CD4-positive, alpha-beta T cell (primary cell): Measurements from ENCODE around the gene RAB1B. TPM values are rescaled to one million over a fixed set of nuclear protein-coding genes. Genes with fewer than 3 reads are reported as not detected.

Experiments
- ATAC-seq: fragments of 200-7000 bp; cut with Tn5 transposase; one replicate; pipeline ENCODE4 v1.10.0; 2022; ENCODE audit warnings: mild to moderate bottlenecking; ENCODE audit not compliant: poor library complexity
- CTCF ChIA-PET: fragments of 350-600 bp; sonication (Branson Sonifier 250); formaldehyde crosslinking; loops from one replicate; lab custom pipeline; 2021; ENCODE audit warnings: antibody characterized with exemption, inconsistent platforms; lab: Charles Lee
- POLR2A ChIA-PET: fragments of 350-600 bp; sonication (Branson Sonifier 250); formaldehyde crosslinking; loops from one replicate; lab custom pipeline; 2021; ENCODE audit warnings: antibody characterized with exemption, inconsistent platforms; lab: Charles Lee
- DNase-seq, 14 experiments: peaks; one replicate each; pipeline ENCODE4 v3.0.0-alpha.2; 2013 to 2020; ENCODE audit warnings: mixed read lengths in 2 of 14
- H3K27ac ChIP-seq, 2 donors: one replicate each; pipeline versions ENCODE4 v1.5.1 to v1.7.0; 2013; ENCODE audit warnings: low read length in 2 of 2, low read depth in 1 of 2, mild to moderate bottlenecking in 1 of 2
- H3K27me3 ChIP-seq, 2 experiments: 1 replicate in 1 of 2; 2 replicates in 1 of 2; pipeline versions ENCODE4 v1.6.1 to v1.7.0; 2013; ENCODE audit warnings: low read length in 2 of 2, control low read depth in 1 of 2, mild to moderate bottlenecking in 1 of 2, moderate library complexity in 1 of 2; ENCODE audit not compliant: insufficient read depth in 2 of 2, control insufficient read depth in 1 of 2
- H3K36me3 ChIP-seq: one replicate; pipeline ENCODE4 v1.6.1; 2013; ENCODE audit warnings: low read length, control low read depth; ENCODE audit not compliant: insufficient read depth
- H3K4me1 ChIP-seq: one replicate; pipeline ENCODE4 v1.6.1; 2013; ENCODE audit warnings: low read length, control low read depth; ENCODE audit not compliant: insufficient read depth
- H3K4me3 ChIP-seq: one replicate; pipeline ENCODE4 v1.5.1; 2013; ENCODE audit warnings: mild to moderate bottlenecking, low read length, moderate library complexity
- H3K9me3 ChIP-seq, 2 experiments: 1 replicate in 1 of 2; 2 replicates in 1 of 2; pipeline versions ENCODE4 v1.6.1 to v1.7.0; 2013; ENCODE audit warnings: low read length in 2 of 2, mild to moderate bottlenecking in 2 of 2, control low read depth in 1 of 2, moderate library complexity in 1 of 2; ENCODE audit not compliant: control insufficient read depth in 1 of 2, insufficient read depth in 1 of 2
- H3K27ac Mint-ChIP-seq: one replicate; pipeline ENCODE4 v1.8.0; 2020; ENCODE audit warnings: mixed read lengths
- H3K27me3 Mint-ChIP-seq: one replicate; pipeline ENCODE4 v1.8.0; 2021; ENCODE audit warnings: mixed read lengths
- H3K36me3 Mint-ChIP-seq: one replicate; pipeline ENCODE4 v1.8.0; 2021; ENCODE audit warnings: low read depth, mixed read lengths
- H3K4me1 Mint-ChIP-seq: one replicate; pipeline ENCODE4 v1.8.0; 2021; ENCODE audit warnings: low read depth, mixed read lengths
- H3K4me3 Mint-ChIP-seq: one replicate; pipeline ENCODE4 v1.8.0; 2020; ENCODE audit warnings: mild to moderate bottlenecking, mixed read lengths
- H3K9me3 Mint-ChIP-seq: one replicate; pipeline ENCODE4 v1.8.0; 2020; ENCODE audit warnings: mixed read lengths
- CTCF ChIP-seq: fragments of 200-600 bp; IDR thresholded peaks from one replicate; pipeline ENCODE4 v1.8.0; 2022; ENCODE audit warnings: antibody characterized with exemption, mild to moderate bottlenecking
- intact Hi-C, 2 experiments: fragments of 100-400 bp; cut with DNase I in 1 of 2; cut with micrococcal nuclease in 1 of 2; formaldehyde crosslinking; loops; one replicate each; pipeline versions ENCODE4 v1.15.1 to v1.9.0; 2023 to 2025; cut with DNase I, micrococcal nuclease
- total RNA-seq, 174 experiments: library from RNA in 2 of 174; stranded (reverse) in 2 of 174; gene quantifications; one replicate each; pipeline ENCODE4 v1.2.3 and lab custom pipeline; 2021 to 2026

Gene RAB1B
- total RNA-seq, 2 experiments from 2014 or later, result 27.4 to 29.4 TPM

DNA sequence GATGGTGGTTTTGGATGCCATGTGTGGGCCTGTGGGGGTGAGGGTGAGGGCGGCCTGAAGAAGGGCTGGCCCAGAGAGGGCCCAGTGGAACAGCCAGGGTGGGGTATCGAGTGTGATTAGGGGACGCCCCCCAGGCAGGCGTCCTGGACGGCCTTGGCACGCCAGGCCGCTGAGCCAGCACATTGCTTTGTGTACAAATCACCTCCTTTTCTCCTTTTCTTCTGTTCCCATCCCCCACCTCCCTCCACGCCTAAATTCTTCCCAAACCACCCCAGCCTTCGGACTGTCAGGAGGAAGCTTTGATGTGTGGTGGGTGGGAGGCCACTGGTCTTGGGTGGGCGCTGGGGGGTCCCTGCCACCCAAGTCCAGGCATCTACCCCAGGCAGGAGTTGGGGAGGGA is 56.2 kb downstream of the RAB1B start:
- POLR2A ChIA-PET, result interaction anchor here (0.7 to 3.0 kb wide), 2 partner anchors 12 to 13 kb away, joined by 3 to 39 read pairs; no protein-coding TSS in a partner anchor
- Mint-ChIP-seq H3K4me1 (peaks cover 60% of the 10 kb centered on the region), H3K27ac (no peak overlapping the region)

GRCh38 chr11:66325263-66325671 is 56.8 kb downstream of the RAB1B start:
- DNase-seq (no peak), ATAC-seq (no peak)
- H3K4me1 Mint-ChIP-seq, result peaks cover 54% of the 10 kb centered on the region
- no peaks in the 10 kb centered on the region for H3K27me3 Mint-ChIP-seq
- H3K36me3 Mint-ChIP-seq, result no peaks in the 10 kb centered on the region
- H3K4me1 ChIP-seq, result peaks cover 46% of the 10 kb centered on the region
- H3K36me3 ChIP-seq, result no peaks in the 10 kb centered on the region
- ChIA-PET CTCF (interaction anchor here (0.8 kb wide), 1 partner anchor 13 kb away, joined by 3 read pairs; no protein-coding TSS in a partner anchor), POLR2A (interaction anchor here (3.0 kb wide), 1 partner anchor 13 kb away, joined by 39 read pairs; no protein-coding TSS in a partner anchor)
- intact Hi-C loops, result loop anchor here in 1 of 2 experiments (5.0 kb wide), 1 partner anchor 62 kb away; no protein-coding TSS in a partner anchor
- H3K27ac ChIP-seq, result no peak overlapping the region
- H3K9me3 Mint-ChIP-seq, result no peaks in the 10 kb centered on the region
- no peak overlapping the region for H3K4me3 ChIP-seq
- H3K27ac Mint-ChIP-seq, result peak overlapping the region; percentile 76
- H3K9me3 ChIP-seq, result no peaks in the 10 kb centered on the region
- H3K27me3 ChIP-seq, result no peaks in the 10 kb centered on the region
- H3K4me3 Mint-ChIP-seq, result no peak overlapping the region
- TF ChIP-seq CTCF, result no peak

More for the DNA sequence above, 56.2 kb downstream of the RAB1B start:
- no peak overlapping the region for H3K4me3 ChIP-seq
- H3K27ac ChIP-seq, result no peak overlapping the region
- H3K36me3 ChIP-seq, result no peaks in the 10 kb centered on the region
- CTCF ChIA-PET, result no interaction called here
- Mint-ChIP-seq H3K4me3 (no peak overlapping the region), H3K36me3 (no peaks in the 10 kb centered on the region), H3K9me3 (no peaks in the 10 kb centered on the region), H3K27me3 (no peaks in the 10 kb centered on the region)
- H3K4me1 ChIP-seq, result peaks cover 46% of the 10 kb centered on the region
- intact Hi-C loops, result loop anchor here in 1 of 2 experiments (5.0 kb wide), 1 partner anchor 63 kb away; no protein-coding TSS in a partner anchor
- TF ChIP-seq CTCF, result no peak
- ATAC-seq (no peak), DNase-seq (no peak)
- no peaks in the 10 kb centered on the region for H3K9me3 ChIP-seq
- no peaks in the 10 kb centered on the region for H3K27me3 ChIP-seq

DNA sequence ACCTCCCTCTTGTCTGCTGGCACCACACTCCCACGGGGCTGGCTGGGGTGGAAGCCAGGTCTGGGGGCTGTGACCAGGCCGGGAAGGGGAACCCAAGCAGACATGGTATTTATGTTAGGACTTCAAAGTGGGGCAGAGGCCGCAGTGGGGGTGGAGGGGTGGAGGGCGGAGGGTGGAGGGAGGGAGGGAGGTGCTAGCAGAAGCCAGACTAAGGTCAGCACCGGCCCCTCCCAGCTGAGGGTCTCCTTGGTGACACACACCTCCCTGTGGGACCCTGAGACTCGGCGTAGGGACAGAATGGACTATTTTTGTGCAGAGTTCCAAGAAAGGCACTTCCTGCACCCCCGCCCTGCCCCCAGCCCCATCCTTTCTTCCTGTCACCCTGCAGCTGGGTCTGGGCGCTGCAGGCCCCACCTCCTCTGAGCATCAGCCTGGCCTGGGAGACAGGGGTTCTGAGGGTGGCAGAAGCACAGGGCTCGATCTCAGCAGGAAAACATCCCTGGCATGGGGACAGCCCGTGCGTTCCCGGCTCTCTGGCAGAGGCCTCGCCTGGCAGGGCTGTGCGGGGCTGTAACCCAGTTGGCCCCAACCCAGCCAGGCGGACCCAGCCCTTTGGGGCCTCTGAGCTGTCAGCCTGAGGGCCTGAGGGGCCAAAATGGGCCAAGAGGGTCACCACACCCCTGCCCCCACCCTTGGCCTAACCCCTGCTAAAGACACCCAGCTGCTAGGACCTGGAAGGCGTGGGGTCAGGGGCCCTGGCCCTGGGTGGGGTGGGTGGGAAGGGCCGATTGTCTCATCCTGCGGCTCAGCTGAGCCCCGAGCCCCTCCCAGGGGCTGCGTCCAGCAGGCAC is 58.0 kb downstream of the RAB1B start:
- Mint-ChIP-seq H3K4me3 (peak overlapping the region; percentile 20), H3K36me3 (no peaks in the 10 kb centered on the region), H3K9me3 (no peaks in the 10 kb centered on the region), H3K27ac (peak overlapping the region; percentile 76), H3K4me1 (peaks cover 54% of the 10 kb centered on the region), H3K27me3 (no peaks in the 10 kb centered on the region)
- peak in 9 of 14 experiments; percentile 30 to 72 (median 52) for DNase-seq
- no peaks in the 10 kb centered on the region for H3K9me3 ChIP-seq
- H3K27ac ChIP-seq, result peak overlapping the region; percentile 13 to 65
- peaks cover 46% of the 10 kb centered on the region for H3K4me1 ChIP-seq
- no peaks in the 10 kb centered on the region for H3K36me3 ChIP-seq
- intact Hi-C loops, result loop anchor here in 1 of 2 experiments (5.0 kb wide), 1 partner anchor 61 kb away; no protein-coding TSS in a partner anchor
- no peak for TF ChIP-seq CTCF
- peak; percentile 72 for ATAC-seq
- no peak overlapping the region for H3K4me3 ChIP-seq
- H3K27me3 ChIP-seq, result no peaks in the 10 kb centered on the region
- CTCF ChIA-PET, result interaction anchor here (1.0 to 1.4 kb wide), 2 partner anchors 15 to 37 kb away, joined by 3 read pairs; partner anchors contain the start of gene YIF1A
- POLR2A ChIA-PET, result interaction anchor here (0.8 to 3.0 kb wide), 3 partner anchors 9 to 60 kb away, joined by 3 to 39 read pairs (median 12); partner anchors contain the start of gene CD248

Other genes with a start within 250 kb of the RAB1B start
- gene CATSPER1, start 242.2 kb upstream of the RAB1B start, total RNA-seq, result not detected
- not detected for gene GAL3ST3, start 219.5 kb upstream of the RAB1B start, total RNA-seq
- 100 to 1,000 TPM; 182 to 196 TPM for gene SF3B2, start 216.3 kb upstream of the RAB1B start, total RNA-seq
- gene PACS1, start 198.4 kb upstream of the RAB1B start, total RNA-seq, result 100 to 1,000 TPM; 179 to 183 TPM
- 10 to 100 TPM; 28.6 to 30.0 TPM for gene KLC2, start 10.9 kb upstream of the RAB1B start, total RNA-seq
- 1 to 10 TPM; 4.1 to 6.2 TPM for gene CNIH2, start 9.5 kb downstream of the RAB1B start, total RNA-seq
- 10 to 100 TPM; 17.4 to 21.1 TPM for gene YIF1A, start 20.5 kb downstream of the RAB1B start, total RNA-seq
- gene TMEM151A, start 23.3 kb downstream of the RAB1B start, total RNA-seq, result under 1 TPM; 0.11 to 0.14 TPM
- 1 to 10 TPM; 3.3 to 3.4 TPM for gene CD248, start 48.4 kb downstream of the RAB1B start, total RNA-seq
- gene RIN1, start 67.8 kb downstream of the RAB1B start, total RNA-seq, result 1 to 10 TPM; 1.2 to 1.6 TPM
- gene BRMS1, start 76.5 kb downstream of the RAB1B start, total RNA-seq, result 10 to 100 TPM; 52.7 to 58.4 TPM
- gene B4GAT1, start 79.0 kb downstream of the RAB1B start, total RNA-seq, result 1 to 10 TPM; 1.9 to 2.0 TPM
- 1 to 10 TPM; 9.7 TPM for gene SLC29A2, start 103.1 kb downstream of the RAB1B start, total RNA-seq
- not detected for gene NPAS4, start 152.4 kb downstream of the RAB1B start, total RNA-seq
- gene MRPL11, start 170.2 kb downstream of the RAB1B start, total RNA-seq, result 10 to 100 TPM; 17.7 to 21.0 TPM
- gene PELI3, start 198.3 kb downstream of the RAB1B start, total RNA-seq, result 10 to 100 TPM; 20.7 to 23.8 TPM
- 10 to 100 TPM; 16.9 to 17.7 TPM for gene DPP3, start 211.8 kb downstream of the RAB1B start, total RNA-seq
- 10 to 100 TPM; 11.7 to 11.9 TPM for gene BBS1, start 242.0 kb downstream of the RAB1B start, total RNA-seq